GM12878 (cell line): Measurements from ENCODE around the gene ANKRD33B. TPM values are rescaled to one million over a fixed set of nuclear protein-coding genes. Genes with fewer than 3 reads are reported as not detected.

Source experiments
- ATAC-seq: fragments of 200-7000 bp; cut with Tn5 transposase; 3 replicates; pipeline ENCODE4 v1.9.1; 2020; ENCODE audit warnings: mild to moderate bottlenecking, moderate library complexity
- BruUV-seq: library from RNA; stranded (reverse); fragments of 400-500 nt; replicated peaks from 2 replicates; lab custom pipeline; 2021; lab: Mats Ljungman, UMichigan
- CTCF ChIA-PET: fragments of 300-600 bp; sonication (Branson Sonifier 250); formaldehyde crosslinking; extraction: SDS; loops from one replicate; lab custom pipeline; 2021; ENCODE audit warnings: inconsistent platforms; lab: Yijun Ruan, JAX
- POLR2A ChIA-PET: fragments of 350-600 bp; formaldehyde crosslinking; extraction: SDS; loops from one replicate; lab custom pipeline; 2021; ENCODE audit warnings: inconsistent platforms; lab: Charles Lee
- RAD21 ChIA-PET: fragments of 300-600 bp; sonication (Branson Sonifier 250); formaldehyde crosslinking; loops from one replicate; lab custom pipeline; 2023; ENCODE audit warnings: antibody characterized with exemption; ENCODE audit not compliant: unreplicated experiment; lab: Charles Lee
- SMC1A ChIA-PET: fragments of 300-600 bp; sonication (Branson Sonifier 250); formaldehyde crosslinking; loops from one replicate; lab custom pipeline; 2023; ENCODE audit not compliant: unreplicated experiment, uncharacterized antibody; lab: Charles Lee
- DNase-seq: peaks from one replicate; pipeline ENCODE4 v3.0.0-alpha.2; 2011; ENCODE audit warnings: low read depth, low spot score
- FAIRE-seq: peaks from 3 replicates; lab custom pipeline; 2011; peaks lifted over from hg19 to GRCh38; lab: Jason Lieb, UNC
- H2AFZ ChIP-seq: 2 replicates; pipeline ENCODE4 v1.6.0; 2011; ENCODE audit warnings: low read depth, low read length, control low read depth; ENCODE audit not compliant: control insufficient read depth
- H3K27ac ChIP-seq: 2 replicates; pipeline ENCODE4 v1.5.1; 2011; ENCODE audit warnings: control low read depth; ENCODE audit not compliant: control insufficient read depth, insufficient read depth
- H3K27me3 ChIP-seq, 2 experiments: replicated peaks in 1 of 2; 2 replicates each; pipeline versions ENCODE4 v1.6.0 to v1.6.1; 2011; ENCODE audit warnings: low read length in 1 of 2; ENCODE audit not compliant: control insufficient read depth in 2 of 2, insufficient read depth in 2 of 2
- H3K36me3 ChIP-seq, 2 experiments: 2 replicates each; pipeline ENCODE4 v1.5.1; 2011; ENCODE audit warnings: low read length in 1 of 2; ENCODE audit not compliant: control insufficient read depth in 2 of 2, insufficient read depth in 2 of 2
- H3K4me1 ChIP-seq: 2 replicates; pipeline ENCODE4 v1.6.1; 2011; ENCODE audit warnings: mild to moderate bottlenecking, low read length, moderate library complexity, mixed read lengths; ENCODE audit not compliant: control insufficient read depth, insufficient read depth
- H3K4me2 ChIP-seq: 2 replicates; pipeline ENCODE4 v1.6.0; 2011; ENCODE audit warnings: control low read depth; ENCODE audit not compliant: control insufficient read depth, insufficient read depth
- H3K4me3 ChIP-seq: fragments of 200-600 bp; sonication (generic); 2 replicates; pipeline ENCODE4 v1.5.1; 2016
- H3K79me2 ChIP-seq: 2 replicates; pipeline ENCODE4 v1.6.0; 2011; ENCODE audit warnings: low read length; ENCODE audit not compliant: control insufficient read depth, insufficient read depth
- H3K9ac ChIP-seq: 2 replicates; pipeline ENCODE4 v1.8.0; 2011; ENCODE audit warnings: low read length, control low read depth, mixed read lengths; ENCODE audit not compliant: control insufficient read depth, insufficient read depth
- H3K9me3 ChIP-seq: replicated peaks from 3 replicates; pipeline ENCODE4 v1.5.1; 2011; ENCODE audit warnings: mild to moderate bottlenecking, low read length; ENCODE audit not compliant: control insufficient read depth, insufficient read depth
- H4K20me1 ChIP-seq: 2 replicates; pipeline ENCODE4 v1.6.0; 2011; ENCODE audit not compliant: control insufficient read depth, insufficient read depth
- HDGF ChIP-seq: fragments of 450-650 bp; IDR thresholded peaks from 2 replicates; pipeline ENCODE4 v1.6.1; 2016; ENCODE audit warnings: antibody characterized with exemption
- MTA3 ChIP-seq: IDR thresholded peaks from 2 replicates; pipeline ENCODE4 v1.6.1; 2012; ENCODE audit warnings: low read length, inconsistent platforms, borderline replicate concordance
- NR2C2 ChIP-seq: IDR thresholded peaks from 2 replicates; pipeline ENCODE4 v1.6.1; 2011; ENCODE audit warnings: borderline replicate concordance, low read depth; ENCODE audit not compliant: control insufficient read depth, insufficient read length
- POLR2AphosphoS5 ChIP-seq: IDR thresholded peaks from 2 replicates; pipeline ENCODE4 v1.6.1; 2011; ENCODE audit warnings: mild to moderate bottlenecking, low read length, inconsistent platforms
- RUNX3 ChIP-seq: IDR thresholded peaks from 2 replicates; pipeline ENCODE4 v1.6.1; 2012; ENCODE audit warnings: low read length, inconsistent platforms
- TAF1 ChIP-seq: IDR thresholded peaks from 2 replicates; pipeline ENCODE4 v1.6.1; 2011; ENCODE audit warnings: mild to moderate bottlenecking, low read depth, low read length, borderline replicate concordance
- WGBS: methylation state at CpG from one replicate; pipeline ENCODE4 v1.1.6; 2016; ENCODE audit warnings: low lambda C conversion rate; ENCODE audit not compliant: insufficient replicate concordance, insufficient coverage; ENCODE audit errors: missing lambda C conversion rate; 5-methylcytosine and 5-hydroxymethylcytosine counted together
- in situ Hi-C: fragments of 300-500 bp; cut with MboI; formaldehyde crosslinking; loops from 9 replicates; pipeline ENCODE4 v1.14.3; 2018; ENCODE audit warnings: mixed read lengths
- intact Hi-C: fragments of 100-400 bp; cut with micrococcal nuclease; formaldehyde crosslinking; loops from one replicate; pipeline ENCODE4 v1.14.2; 2022; ENCODE audit not compliant: unreplicated experiment
- polyA plus RNA-seq, 11 experiments: library from polyadenylated mRNA; depleted of rRNA in 4 of 11; unstranded in 6 of 11; stranded (reverse) in 5 of 11; fragments of >200 nt; fragmentation: Nextera tagmentation in 4 of 11; fragmentation: Illumina TruSeq in 1 of 11; extraction: Ambion mirVana in 4 of 11; extraction: Trizol in 1 of 11; gene quantifications; 1 replicate in 1 of 11; 2 replicates in 10 of 11; pipeline versions ENCODE4 v1.2.1 to v1.2.3, GENCODE V29; 2011 to 2016; ENCODE audit warnings: inconsistent platforms in 2 of 11, missing spikeins in 2 of 11, low read depth in 1 of 11
- total RNA-seq, 4 experiments: library from RNA; depleted of rRNA in 3 of 4; stranded (reverse); fragments of >200 nt in 3 of 4; fragmentation: Illumina TruSeq in 1 of 4; extraction: Trizol in 1 of 4; gene quantifications; 2 replicates each; pipeline versions ENCODE4 v1.2.1 to v1.2.3, GENCODE V29; 2013 to 2021
- TF ChIP-seq, protein P1 (sequence below): fragments of 450-650 bp; IDR thresholded peaks from 2 replicates; pipeline ENCODE4 v1.6.1; 2016; ENCODE audit warnings: mild to moderate bottlenecking, moderate library complexity, borderline replicate concordance
- TF ChIP-seq, protein P2 (sequence below): fragments of 450-650 bp; formaldehyde crosslinking; IDR thresholded peaks from 2 replicates; pipeline ENCODE4 v1.4.0; 2022; ENCODE audit warnings: mild to moderate bottlenecking, moderate library complexity
- TF ChIP-seq, protein P3 (sequence below): fragments of 450-650 bp; IDR thresholded peaks from 2 replicates; pipeline ENCODE4 v1.6.1; 2017; ENCODE audit warnings: mild to moderate bottlenecking, moderate library complexity

The ANKRD33B gene
- total and polyA plus RNA-seq, 10 of the 15 experiments (the other 5 are each of a cell fraction or from before 2014, with no cell fraction given) = 4.9 to 61.6 (median 15.6) TPM

DNA sequence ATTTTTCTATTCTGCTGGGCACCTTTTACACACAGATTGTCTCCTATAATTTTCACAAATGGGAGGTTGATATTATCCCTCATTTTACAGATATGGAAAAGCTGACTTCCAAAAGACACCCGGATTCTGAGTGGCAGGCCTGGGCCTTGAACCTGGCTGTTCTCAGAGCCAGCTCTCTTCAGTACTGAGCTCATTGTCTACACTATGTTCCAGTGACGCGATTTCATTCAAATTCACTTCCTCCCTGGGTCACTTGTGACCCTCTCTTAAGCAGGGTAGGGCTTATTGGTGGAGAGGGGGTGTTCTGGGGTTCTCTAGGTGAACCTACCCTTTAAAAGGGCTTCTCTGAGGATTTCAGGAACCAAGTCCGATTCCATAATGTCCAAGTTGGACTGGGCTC lies 70.2 kb downstream of the ANKRD33B start (continued):
- peak; percentile 49; the same call in 1 of the 2 replicates for TF ChIP-seq TAF1

DNA sequence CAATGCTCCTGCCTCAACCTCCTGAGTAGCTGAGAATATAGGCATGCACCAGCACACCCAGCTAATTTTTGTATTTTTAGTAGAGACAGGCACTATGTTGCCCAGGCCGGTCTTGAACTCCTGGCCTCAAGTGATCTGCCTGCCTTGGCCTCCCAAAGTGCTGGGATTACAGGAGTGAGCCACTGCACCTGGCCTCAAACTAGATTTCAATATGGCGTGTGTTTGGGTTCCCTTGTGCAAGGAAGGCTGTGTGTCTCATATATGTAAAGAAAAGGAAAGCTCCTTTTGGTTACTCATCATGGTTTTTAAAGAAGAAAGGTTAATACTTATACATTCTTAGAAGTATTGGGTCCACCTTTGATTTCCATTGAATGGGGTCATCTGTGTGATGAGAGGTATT lies 70.7 kb downstream of the ANKRD33B start:
- BruUV-seq = no TSS peak
- no peak overlapping the region for H2AFZ ChIP-seq
- peak overlapping the region; percentile 79 for H3K9ac ChIP-seq
- H3K36me3 ChIP-seq = peaks cover 13% of the 10 kb centered on the region in 2 experiments
- ATAC-seq (no peak), FAIRE-seq (no peak), DNase-seq (no peak)
- SMC1A ChIA-PET = interaction anchor here (0.6 to 6.5 kb wide), 14 partner anchors 8 to 182 kb away, joined by 3 to 90 read pairs (median 6); no protein-coding TSS in a partner anchor
- CTCF ChIA-PET = interaction anchor here (0.8 to 5.2 kb wide), 12 partner anchors 14 to 268 kb away, joined by 3 to 34 read pairs (median 5); no protein-coding TSS in a partner anchor
- no peaks in the 10 kb centered on the region for H3K27me3 ChIP-seq
- H3K4me1 ChIP-seq = peaks cover 67% of the 10 kb centered on the region
- intact Hi-C loops (loop anchor here (5.0 kb wide), 2 partner anchors 277 to 352 kb away; no protein-coding TSS in a partner anchor), in situ Hi-C loops (no loop called here)
- peak overlapping the region; percentile 69 for H3K4me2 ChIP-seq
- POLR2A ChIA-PET = interaction anchor here (0.6 to 4.9 kb wide), 17 partner anchors 9 to 281 kb away, joined by 3 to 39 read pairs (median 5); partner anchors contain the start of genes DAP and MARCHF6
- RAD21 ChIA-PET = interaction anchor here (0.5 to 6.7 kb wide), 17 partner anchors 10 to 73 kb away, joined by 3 to 93 read pairs (median 4); partner anchors contain the start of gene ANKRD33B
- no peaks in the 10 kb centered on the region for H4K20me1 ChIP-seq
- peak overlapping the region; percentile 30; the same call in 1 of the 2 replicates for H3K4me3 ChIP-seq
- H3K9me3 ChIP-seq = peaks cover 11% of the 10 kb centered on the region
- H3K27ac ChIP-seq = peak overlapping the region; percentile 93
- H3K79me2 ChIP-seq = peaks cover 69% of the 10 kb centered on the region
- 21% methylated on average over 2 of the region's 2 CpGs for WGBS
- no peak for TF ChIP-seq POLR2AphosphoS5
- no peak for TF ChIP-seq RUNX3
- no peak for TF ChIP-seq NR2C2
- TF ChIP-seq, protein P1, sequence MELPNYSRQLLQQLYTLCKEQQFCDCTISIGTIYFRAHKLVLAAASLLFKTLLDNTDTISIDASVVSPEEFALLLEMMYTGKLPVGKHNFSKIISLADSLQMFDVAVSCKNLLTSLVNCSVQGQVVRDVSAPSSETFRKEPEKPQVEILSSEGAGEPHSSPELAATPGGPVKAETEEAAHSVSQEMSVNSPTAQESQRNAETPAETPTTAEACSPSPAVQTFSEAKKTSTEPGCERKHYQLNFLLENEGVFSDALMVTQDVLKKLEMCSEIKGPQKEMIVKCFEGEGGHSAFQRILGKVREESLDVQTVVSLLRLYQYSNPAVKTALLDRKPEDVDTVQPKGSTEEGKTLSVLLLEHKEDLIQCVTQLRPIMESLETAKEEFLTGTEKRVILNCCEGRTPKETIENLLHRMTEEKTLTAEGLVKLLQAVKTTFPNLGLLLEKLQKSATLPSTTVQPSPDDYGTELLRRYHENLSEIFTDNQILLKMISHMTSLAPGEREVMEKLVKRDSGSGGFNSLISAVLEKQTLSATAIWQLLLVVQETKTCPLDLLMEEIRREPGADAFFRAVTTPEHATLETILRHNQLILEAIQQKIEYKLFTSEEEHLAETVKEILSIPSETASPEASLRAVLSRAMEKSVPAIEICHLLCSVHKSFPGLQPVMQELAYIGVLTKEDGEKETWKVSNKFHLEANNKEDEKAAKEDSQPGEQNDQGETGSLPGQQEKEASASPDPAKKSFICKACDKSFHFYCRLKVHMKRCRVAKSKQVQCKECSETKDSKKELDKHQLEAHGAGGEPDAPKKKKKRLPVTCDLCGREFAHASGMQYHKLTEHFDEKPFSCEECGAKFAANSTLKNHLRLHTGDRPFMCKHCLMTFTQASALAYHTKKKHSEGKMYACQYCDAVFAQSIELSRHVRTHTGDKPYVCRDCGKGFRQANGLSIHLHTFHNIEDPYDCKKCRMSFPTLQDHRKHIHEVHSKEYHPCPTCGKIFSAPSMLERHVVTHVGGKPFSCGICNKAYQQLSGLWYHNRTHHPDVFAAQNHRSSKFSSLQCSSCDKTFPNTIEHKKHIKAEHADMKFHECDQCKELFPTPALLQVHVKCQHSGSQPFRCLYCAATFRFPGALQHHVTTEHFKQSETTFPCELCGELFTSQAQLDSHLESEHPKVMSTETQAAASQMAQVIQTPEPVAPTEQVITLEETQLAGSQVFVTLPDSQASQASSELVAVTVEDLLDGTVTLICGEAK = no peak
- TF ChIP-seq, protein P2, sequence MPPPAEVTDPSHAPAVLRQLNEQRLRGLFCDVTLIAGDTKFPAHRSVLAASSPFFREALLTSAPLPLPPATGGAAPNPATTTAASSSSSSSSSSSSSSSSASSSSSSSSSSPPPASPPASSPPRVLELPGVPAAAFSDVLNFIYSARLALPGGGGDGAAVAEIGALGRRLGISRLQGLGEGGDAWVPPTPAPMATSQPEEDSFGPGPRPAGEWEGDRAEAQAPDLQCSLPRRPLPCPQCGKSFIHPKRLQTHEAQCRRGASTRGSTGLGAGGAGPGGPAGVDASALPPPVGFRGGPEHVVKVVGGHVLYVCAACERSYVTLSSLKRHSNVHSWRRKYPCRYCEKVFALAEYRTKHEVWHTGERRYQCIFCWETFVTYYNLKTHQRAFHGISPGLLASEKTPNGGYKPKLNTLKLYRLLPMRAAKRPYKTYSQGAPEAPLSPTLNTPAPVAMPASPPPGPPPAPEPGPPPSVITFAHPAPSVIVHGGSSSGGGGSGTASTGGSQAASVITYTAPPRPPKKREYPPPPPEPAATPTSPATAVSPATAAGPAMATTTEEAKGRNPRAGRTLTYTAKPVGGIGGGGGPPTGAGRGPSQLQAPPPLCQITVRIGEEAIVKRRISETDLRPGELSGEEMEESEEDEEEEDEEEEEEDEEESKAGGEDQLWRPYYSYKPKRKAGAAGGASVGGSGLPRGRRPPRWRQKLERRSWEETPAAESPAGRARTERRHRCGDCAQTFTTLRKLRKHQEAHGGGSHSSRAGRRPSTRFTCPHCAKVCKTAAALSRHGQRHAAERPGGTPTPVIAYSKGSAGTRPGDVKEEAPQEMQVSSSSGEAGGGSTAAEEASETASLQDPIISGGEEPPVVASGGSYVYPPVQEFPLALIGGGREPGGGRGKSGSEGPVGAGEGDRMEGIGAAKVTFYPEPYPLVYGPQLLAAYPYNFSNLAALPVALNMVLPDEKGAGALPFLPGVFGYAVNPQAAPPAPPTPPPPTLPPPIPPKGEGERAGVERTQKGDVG (CRISPR knock-in tag) = 0 out of 2 replicates have a peak, but pooled peaks have one; percentile 26
- 0 out of 2 replicates have a peak, but pooled peaks have one; percentile 82 for TF ChIP-seq HDGF
- TF ChIP-seq, protein P3, sequence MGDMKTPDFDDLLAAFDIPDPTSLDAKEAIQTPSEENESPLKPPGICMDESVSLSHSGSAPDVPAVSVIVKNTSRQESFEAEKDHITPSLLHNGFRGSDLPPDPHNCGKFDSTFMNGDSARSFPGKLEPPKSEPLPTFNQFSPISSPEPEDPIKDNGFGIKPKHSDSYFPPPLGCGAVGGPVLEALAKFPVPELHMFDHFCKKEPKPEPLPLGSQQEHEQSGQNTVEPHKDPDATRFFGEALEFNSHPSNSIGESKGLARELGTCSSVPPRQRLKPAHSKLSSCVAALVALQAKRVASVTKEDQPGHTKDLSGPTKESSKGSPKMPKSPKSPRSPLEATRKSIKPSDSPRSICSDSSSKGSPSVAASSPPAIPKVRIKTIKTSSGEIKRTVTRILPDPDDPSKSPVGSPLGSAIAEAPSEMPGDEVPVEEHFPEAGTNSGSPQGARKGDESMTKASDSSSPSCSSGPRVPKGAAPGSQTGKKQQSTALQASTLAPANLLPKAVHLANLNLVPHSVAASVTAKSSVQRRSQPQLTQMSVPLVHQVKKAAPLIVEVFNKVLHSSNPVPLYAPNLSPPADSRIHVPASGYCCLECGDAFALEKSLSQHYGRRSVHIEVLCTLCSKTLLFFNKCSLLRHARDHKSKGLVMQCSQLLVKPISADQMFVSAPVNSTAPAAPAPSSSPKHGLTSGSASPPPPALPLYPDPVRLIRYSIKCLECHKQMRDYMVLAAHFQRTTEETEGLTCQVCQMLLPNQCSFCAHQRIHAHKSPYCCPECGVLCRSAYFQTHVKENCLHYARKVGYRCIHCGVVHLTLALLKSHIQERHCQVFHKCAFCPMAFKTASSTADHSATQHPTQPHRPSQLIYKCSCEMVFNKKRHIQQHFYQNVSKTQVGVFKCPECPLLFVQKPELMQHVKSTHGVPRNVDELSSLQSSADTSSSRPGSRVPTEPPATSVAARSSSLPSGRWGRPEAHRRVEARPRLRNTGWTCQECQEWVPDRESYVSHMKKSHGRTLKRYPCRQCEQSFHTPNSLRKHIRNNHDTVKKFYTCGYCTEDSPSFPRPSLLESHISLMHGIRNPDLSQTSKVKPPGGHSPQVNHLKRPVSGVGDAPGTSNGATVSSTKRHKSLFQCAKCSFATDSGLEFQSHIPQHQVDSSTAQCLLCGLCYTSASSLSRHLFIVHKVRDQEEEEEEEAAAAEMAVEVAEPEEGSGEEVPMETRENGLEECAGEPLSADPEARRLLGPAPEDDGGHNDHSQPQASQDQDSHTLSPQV = peak; percentile 96
- no peak for TF ChIP-seq MTA3
